HG02763 (cell line): ENCODE results near the gene P3H4.

Experiments used
- ATAC-seq: cut with Tn5 transposase; IDR thresholded peaks from one replicate; pipeline ENCODE4 v1.9.1; 2021; ENCODE audit warnings: mild to moderate bottlenecking, moderate library complexity; ENCODE audit not compliant: unreplicated experiment

The P3H4 gene

GRCh38 chr17:41773190-41773588 lies 38.6 kb downstream of the P3H4 start:
- no peak for ATAC-seq

- no peak for ATAC-seq
Observed at GRCh38 chr17:41772586-41773189, 39.1 kb downstream of the P3H4 start.

- no peak for ATAC-seq
Observed at GRCh38 chr17:41772218-41772585, 39.5 kb downstream of the P3H4 start.

GRCh38 chr17:41771389-41772206 lies 40.2 kb downstream of the P3H4 start:
- no peak for ATAC-seq

DNA sequence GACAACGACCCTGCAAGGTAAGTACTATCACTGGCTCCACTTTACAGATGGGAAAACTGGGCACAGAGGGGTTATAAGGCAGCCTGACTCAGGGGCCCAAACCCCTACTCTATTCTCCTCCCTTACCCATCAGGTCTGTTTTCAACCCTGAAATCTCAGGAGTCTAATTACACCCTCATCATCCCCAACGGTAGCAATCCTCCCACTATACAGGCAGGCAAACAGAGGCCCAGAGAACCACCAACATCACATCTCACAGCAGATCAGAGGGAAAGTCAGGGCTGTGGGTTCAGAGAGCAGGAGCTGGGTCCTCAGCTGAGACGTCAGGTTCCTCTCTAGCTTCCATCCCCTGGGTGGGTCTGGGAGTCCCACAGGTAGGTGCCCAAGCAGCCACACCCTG lies 41.8 kb downstream of the P3H4 start:
- ATAC-seq: no peak

DNA sequence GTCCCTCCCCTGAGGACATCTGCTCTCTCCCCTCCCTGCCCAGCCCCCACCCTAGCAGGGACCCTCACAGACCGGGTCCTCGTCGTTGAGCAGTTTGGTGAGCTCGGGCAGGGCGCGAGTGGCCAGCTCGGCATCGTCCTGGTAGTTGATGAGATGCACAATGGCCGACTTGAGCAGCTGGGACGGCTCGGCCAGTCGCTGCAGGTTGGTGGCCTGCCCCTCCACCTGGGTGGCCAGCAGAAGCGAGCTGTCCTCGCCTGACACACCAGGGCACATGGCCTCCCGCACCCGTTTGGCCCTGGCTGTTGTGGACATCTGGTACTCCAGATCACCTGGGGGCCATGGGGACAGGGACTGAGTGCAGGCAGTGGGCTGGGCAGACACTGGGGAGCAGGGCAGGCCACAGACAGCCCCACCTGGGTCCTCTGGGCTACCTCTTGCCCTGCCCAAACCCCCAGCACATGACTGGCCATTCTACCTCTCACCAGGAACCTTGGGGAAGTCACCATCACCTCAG lies 42.3 kb downstream of the P3H4 start:
- ATAC-seq: no peak

DNA sequence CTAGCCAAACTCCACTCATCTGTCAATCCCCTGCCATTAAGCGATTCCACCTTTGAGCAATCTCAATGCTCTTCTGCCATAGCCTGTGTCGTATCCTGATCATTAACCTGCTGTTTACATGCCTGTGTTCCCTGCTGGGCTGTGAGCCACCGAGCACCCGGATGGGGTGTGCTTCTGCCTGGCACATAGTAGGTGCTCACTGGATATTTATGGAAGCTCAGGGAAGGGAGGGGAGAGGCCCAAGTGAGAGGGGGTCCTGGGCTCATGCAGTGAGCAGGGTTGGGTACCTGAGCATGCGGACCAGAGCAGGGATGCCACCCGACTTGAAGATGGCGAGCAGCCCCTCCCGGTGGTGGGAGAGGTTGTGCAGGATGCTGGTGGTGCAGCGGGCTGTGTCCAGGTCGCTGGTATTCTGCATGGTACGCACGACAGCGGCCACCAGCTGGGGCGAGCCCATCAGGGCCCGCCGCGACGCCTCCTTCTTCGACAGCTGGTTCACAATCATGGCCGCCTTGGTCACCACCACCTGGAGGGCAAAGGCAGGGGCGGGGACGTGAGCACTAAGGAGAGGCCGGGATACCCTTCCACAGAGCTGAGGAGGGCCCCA lies 43.0 kb downstream of the P3H4 start:
- ATAC-seq: no peak

- no peak for ATAC-seq
Observed at GRCh38 chr17:41767324-41768042, 44.3 kb downstream of the P3H4 start.

DNA sequence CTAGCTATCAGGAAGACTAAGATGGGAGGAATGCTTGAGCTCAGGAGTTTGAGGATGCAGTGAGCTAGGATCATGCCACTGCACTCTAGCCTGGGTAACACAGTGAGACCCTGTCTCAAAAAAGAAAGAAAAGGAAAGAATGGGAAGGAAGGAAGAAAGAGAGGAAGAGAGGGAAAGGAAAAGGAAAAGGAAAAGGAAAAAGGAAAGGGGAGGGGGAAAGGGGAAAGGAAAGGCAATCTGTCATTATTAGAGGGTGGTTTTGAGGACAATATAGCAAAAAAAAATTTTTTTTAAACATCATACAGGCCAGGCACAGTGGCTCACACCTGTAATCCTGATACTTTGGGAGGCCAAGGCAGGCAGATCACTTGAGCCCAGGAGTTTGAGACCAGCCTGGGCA lies 45.6 kb downstream of the P3H4 start:
- ATAC-seq: no peak

- no peak for ATAC-seq
Observed at GRCh38 chr17:41763327-41763726, 48.4 kb downstream of the P3H4 start.

- no peak for ATAC-seq
Observed at GRCh38 chr17:41762841-41763240, 48.9 kb downstream of the P3H4 start.

DNA sequence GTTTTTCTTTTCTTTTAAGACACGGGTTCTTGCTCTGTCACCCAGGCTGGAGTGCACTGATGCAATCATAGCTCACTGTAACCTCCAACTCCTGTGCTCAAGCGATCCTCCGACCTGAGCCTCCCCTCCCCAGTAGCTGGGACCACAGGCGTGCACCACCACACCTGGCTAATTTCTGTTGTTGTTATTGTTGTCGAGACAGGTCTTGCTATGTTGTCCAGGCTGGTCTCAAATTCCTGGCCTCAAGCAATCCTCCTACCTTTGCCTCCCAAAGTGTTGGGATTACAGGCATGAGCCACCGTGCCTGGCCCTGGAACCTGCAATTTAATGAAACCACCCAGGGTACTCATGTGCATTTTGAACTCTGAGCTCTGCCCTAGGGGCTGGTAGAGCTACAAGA lies 49.4 kb downstream of the P3H4 start:
- no peak for ATAC-seq

DNA sequence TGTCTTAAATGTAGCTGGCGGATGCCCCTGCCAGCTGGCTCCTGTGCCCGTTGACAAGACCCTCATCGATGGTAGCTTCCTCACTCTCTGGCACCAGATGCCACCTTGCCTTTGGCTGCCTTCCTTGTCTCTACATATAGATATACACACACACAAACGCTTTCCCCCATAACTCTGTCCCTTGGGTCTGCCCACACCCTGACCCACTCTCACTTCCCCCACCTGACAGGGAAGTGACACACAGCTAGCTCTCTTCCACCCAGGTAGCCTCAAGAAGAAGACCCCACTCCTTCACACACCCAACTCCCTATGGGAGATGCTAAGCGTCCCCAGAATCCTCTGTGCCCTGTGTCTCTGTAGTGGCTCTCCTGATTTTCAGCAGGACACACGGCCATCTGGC lies 50.9 kb downstream of the P3H4 start:
- no peak for ATAC-seq

DNA sequence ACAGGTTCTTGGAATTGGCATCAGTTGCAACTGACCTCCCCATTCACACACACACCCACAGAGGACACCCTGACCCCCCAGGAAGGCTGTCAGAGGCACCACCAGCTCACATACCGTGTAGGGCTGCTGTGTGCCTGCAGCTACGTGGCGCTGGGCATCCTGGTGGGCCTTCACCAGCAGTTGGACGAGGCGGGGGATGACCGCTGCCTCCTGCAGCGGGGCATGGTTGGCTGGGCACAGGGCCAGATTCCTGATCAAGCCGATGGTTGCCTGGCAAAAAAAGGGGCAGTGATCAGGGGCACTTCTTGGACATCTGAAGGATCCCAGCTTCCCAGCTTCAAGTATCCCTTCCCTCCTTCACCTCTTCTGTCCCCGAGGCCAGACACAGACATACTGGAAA lies 53.1 kb downstream of the P3H4 start:
- no peak for ATAC-seq

- no peak for ATAC-seq
Observed at GRCh38 chr17:41754066-41754465, 57.7 kb downstream of the P3H4 start.
